HepG2 (cell line): ENCODE results near the gene TXNDC11. TPM values are rescaled to one million over a fixed set of nuclear protein-coding genes. Genes with fewer than 3 reads are reported as not detected.

Experiments used
- AKAP8 ChIP-seq: sonication (generic); formaldehyde crosslinking; IDR thresholded peaks from 2 replicates; pipeline ENCODE4 v1.5.1; 2020; ENCODE audit warnings: mild to moderate bottlenecking, missing genetic modification reagents
- ATF2 ChIP-seq: sonication (generic); formaldehyde crosslinking; IDR thresholded peaks from 2 replicates; pipeline ENCODE4 v1.4.0; 2020; ENCODE audit warnings: missing genetic modification reagents
- ATF4 ChIP-seq, 2 experiments: fragments of 450-650 bp in 1 of 2; sonication (generic) in 1 of 2; formaldehyde crosslinking; IDR thresholded peaks; 2 replicates each; pipeline versions ENCODE4 v1.5.0 to v1.8.0; 2020 to 2022; ENCODE audit warnings: mild to moderate bottlenecking in 1 of 2, missing genetic modification reagents in 1 of 2
- BORCS8-MEF2B ChIP-seq: sonication (generic); formaldehyde crosslinking; IDR thresholded peaks from 2 replicates; pipeline ENCODE4 v1.8.0; 2022; ENCODE audit warnings: mild to moderate bottlenecking, missing genetic modification reagents
- DBP ChIP-seq: sonication (generic); formaldehyde crosslinking; IDR thresholded peaks from 2 replicates; pipeline ENCODE4 v1.4.0; 2020; ENCODE audit warnings: missing genetic modification reagents; ENCODE audit errors: not compliant biosample characterization
- DNMT3B ChIP-seq: conservative IDR thresholded peaks from 2 replicates; pipeline ENCODE4 v1.6.1; 2016; ENCODE audit warnings: missing biosample characterization, control low read depth
- FOXK1 ChIP-seq: sonication (generic); formaldehyde crosslinking; IDR thresholded peaks from 2 replicates; pipeline ENCODE4 v1.4.0; 2020; ENCODE audit warnings: low read depth, missing genetic modification reagents, borderline replicate concordance
- FOXK2 ChIP-seq: fragments of 450-650 bp; IDR thresholded peaks from 2 replicates; pipeline ENCODE4 v1.6.1; 2016
- FOXO4 ChIP-seq: sonication (generic); formaldehyde crosslinking; conservative IDR thresholded peaks from 2 replicates; pipeline ENCODE4 v1.8.1; 2023; ENCODE audit warnings: missing genetic modification reagents
- KAT7 ChIP-seq: IDR thresholded peaks from 2 replicates; pipeline ENCODE4 v1.6.1; 2018; ENCODE audit warnings: borderline replicate concordance, missing compliant biosample characterization
- MIXL1 ChIP-seq: IDR thresholded peaks from 2 replicates; pipeline ENCODE4 v1.6.1; 2016
- MXD3 ChIP-seq: IDR thresholded peaks from 2 replicates; pipeline ENCODE4 v1.6.1; 2016; ENCODE audit warnings: mild to moderate bottlenecking, missing biosample characterization, missing genetic modification reagents
- PCBP2 ChIP-seq: fragments of 200-400 bp; formaldehyde crosslinking; optimal IDR thresholded peaks from 2 replicates; pipeline ENCODE3; 2018; ENCODE audit warnings: low read length, low read depth; ENCODE audit not compliant: poor library complexity, severe bottlenecking
- SIN3A ChIP-seq: IDR thresholded peaks from 2 replicates; pipeline ENCODE4 v1.6.1; 2011; ENCODE audit warnings: low read depth, mild to moderate bottlenecking, control low read depth, low read length, borderline replicate concordance
- SIX1 ChIP-seq: sonication (generic); formaldehyde crosslinking; IDR thresholded peaks from 2 replicates; pipeline ENCODE4 v1.4.0; 2020; ENCODE audit warnings: missing genetic modification reagents, borderline replicate concordance
- SOX5 ChIP-seq: IDR thresholded peaks from 2 replicates; pipeline ENCODE4 v1.6.1; 2016; ENCODE audit warnings: borderline replicate concordance
- THYN1 ChIP-seq: sonication (generic); formaldehyde crosslinking; IDR thresholded peaks from 2 replicates; pipeline ENCODE4 v1.8.1; 2023; ENCODE audit warnings: low read depth, mild to moderate bottlenecking, moderate library complexity, missing genetic modification reagents, borderline replicate concordance
- ZC3H4 ChIP-seq: sonication (generic); formaldehyde crosslinking; IDR thresholded peaks from 2 replicates; pipeline ENCODE4 v1.4.0; 2020; ENCODE audit warnings: missing genetic modification reagents, borderline replicate concordance
- ZNF253 ChIP-seq: sonication (generic); formaldehyde crosslinking; IDR thresholded peaks from 2 replicates; pipeline ENCODE4 v1.8.0; 2022; ENCODE audit warnings: mild to moderate bottlenecking, missing genetic modification reagents, borderline replicate concordance
- ZNF597 ChIP-seq: sonication (generic); formaldehyde crosslinking; IDR thresholded peaks from 2 replicates; pipeline ENCODE4 v1.5.0; 2020; ENCODE audit warnings: missing genetic modification reagents
- ZNF598 ChIP-seq: sonication (generic); formaldehyde crosslinking; IDR thresholded peaks from 2 replicates; pipeline ENCODE4 v1.5.1; 2020; ENCODE audit warnings: mild to moderate bottlenecking, missing genetic modification reagents, borderline replicate concordance
- ZNF720 ChIP-seq: sonication (generic); formaldehyde crosslinking; IDR thresholded peaks from 2 replicates; pipeline ENCODE4 v1.4.0; 2020; ENCODE audit warnings: missing genetic modification reagents
- polyA plus RNA-seq, 8 experiments: library from polyadenylated mRNA; depleted of rRNA in 3 of 8; stranded (reverse) in 7 of 8; unstranded in 1 of 8; fragments of >200 nt; fragmentation: Illumina TruSeq in 4 of 8; extraction: Trizol in 4 of 8; gene quantifications; 2 replicates each; pipeline versions ENCODE4 v1.2.1 to v1.2.3, GENCODE V29; 2011 to 2016; ENCODE audit warnings: low read depth in 4 of 8, missing spikeins in 1 of 8, mixed read lengths in 1 of 8; ENCODE audit not compliant: insufficient read depth in 1 of 8
- total RNA-seq, 5 experiments: library from RNA; depleted of rRNA; stranded (reverse); fragments of >200 nt; fragmentation: Illumina TruSeq; extraction: Trizol; gene quantifications; 2 replicates each; pipeline ENCODE4 v1.2.3, GENCODE V29; 2016; ENCODE audit warnings: low read depth in 1 of 5

TXNDC11 gene
- total and polyA plus RNA-seq, 2 of the 13 experiments (the other 11 are each of a cell fraction or from before 2014, with no cell fraction given), result 74.9 to 123 TPM

- TF ChIP-seq DBP (CRISPR knock-in tag) (peak; percentile 20), FOXK1 (peak; percentile 89; the same call in 1 of the 2 replicates), ZNF597 (no peak), BORCS8-MEF2B (CRISPR knock-in tag) (no peak), MXD3 (CRISPR knock-in tag) (peak; percentile 61), THYN1 (CRISPR knock-in tag) (no peak), AKAP8 (CRISPR knock-in tag) (no peak), ZNF720 (CRISPR knock-in tag) (0 out of 2 replicates have a peak, but pooled peaks have one; percentile 48), ATF4 (CRISPR knock-in tag; IDR thresholded peaks at IDR 0.05) (peak in 1 of 2 experiments; percentile 89; a peak in 2 of 4 replicates), DNMT3B (no peak), FOXO4 (CRISPR knock-in tag) (peak; percentile 94; the same call in 1 of the 2 replicates), ZC3H4 (CRISPR knock-in tag) (peak; percentile 96), PCBP2 (no peak), ATF2 (CRISPR knock-in tag) (no peak; the same call in 1 of the 2 replicates), ZNF598 (0 out of 2 replicates have a peak, but pooled peaks have one; percentile 3), SOX5 (CRISPR knock-in tag) (peak; percentile 74), MIXL1 (CRISPR knock-in tag) (peak; percentile 21; the same call in 1 of the 2 replicates), SIN3A (peak; percentile 81; the same call in 1 of the 2 replicates), KAT7 (0 out of 2 replicates have a peak, but pooled peaks have one; percentile 38), FOXK2 (peak; percentile 68), SIX1 (CRISPR knock-in tag) (peak; percentile 41; the same call in 1 of the 2 replicates), ZNF253 (CRISPR knock-in tag) (0 out of 2 replicates have a peak, but pooled peaks have one; percentile 38)
These were observed 834 bp upstream of the TXNDC11 start (continued) for GRCh38 chr16:11743308-11744074.
